Stimulated activated CD4-positive, alpha-beta T cell treated with anti-CD3 and anti-CD28 coated beads, Interleukin-2, amount 100 ng/mL, for 48 hours (primary cell): Measurements from ENCODE around the gene ZRANB3.
"Not testable (repeated sequence)": the region's sequence is repeated elsewhere in the genome, so short reads cannot be mapped to it uniquely, and the experiment has no call there.

Experiments
- DNase-seq, 2 donors: peaks; one replicate each; pipeline ENCODE4 v3.0.0-alpha.2; 2020

ZRANB3 gene

GRCh38 chr2:135113322-135113721 lies 417.7 kb downstream of the ZRANB3 start:
- DNase-seq: no peak

GRCh38 chr2:135105513-135106316 lies 425.3 kb downstream of the ZRANB3 start:
- DNase-seq: not testable (repeated sequence)

GRCh38 chr2:135103843-135104242 lies 427.2 kb downstream of the ZRANB3 start:
- DNase-seq: no peak

- DNase-seq: no peak
These were observed 431.1 kb downstream of the ZRANB3 start for GRCh38 chr2:135099802-135100483.

- DNase-seq: no peak
These were observed 433.3 kb downstream of the ZRANB3 start for GRCh38 chr2:135097532-135098231.

- no peak for DNase-seq
These were observed 434.2 kb downstream of the ZRANB3 start for GRCh38 chr2:135096665-135097446.

- DNase-seq: no peak
These were observed 435.4 kb downstream of the ZRANB3 start for GRCh38 chr2:135095591-135095990.

- DNase-seq: no peak
These were observed 436.5 kb downstream of the ZRANB3 start for GRCh38 chr2:135094508-135094907.

GRCh38 chr2:135093670-135094330 lies 437.2 kb downstream of the ZRANB3 start:
- DNase-seq: no peak

- DNase-seq: no peak
These were observed 437.8 kb downstream of the ZRANB3 start for GRCh38 chr2:135093193-135093592.

GRCh38 chr2:135091681-135092080 lies 439.3 kb downstream of the ZRANB3 start:
- DNase-seq: no peak

GRCh38 chr2:135089597-135089996 lies 441.4 kb downstream of the ZRANB3 start:
- not testable (repeated sequence) for DNase-seq
